Measurements from ENCODE around the gene MYO6.

DNA sequence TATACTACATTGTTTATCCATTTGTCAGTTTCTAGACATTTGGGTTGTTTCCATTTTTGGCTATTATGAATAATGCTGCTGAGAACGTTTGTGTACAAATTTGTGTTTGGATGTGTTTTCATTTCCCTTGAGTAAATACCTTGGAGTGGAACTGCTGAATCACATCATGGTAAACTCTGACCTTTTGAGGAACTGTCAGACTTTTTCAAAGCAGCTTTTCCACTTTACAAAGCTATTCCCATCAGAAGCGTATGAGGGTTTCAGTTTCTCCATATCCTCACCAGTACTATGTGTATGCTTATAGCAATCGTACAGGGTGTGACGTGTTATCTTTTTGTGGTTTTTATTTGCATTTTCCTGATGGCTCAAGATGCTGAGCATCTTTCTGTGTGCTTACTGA, 103.7 kb downstream of the MYO6 start:
- no peak for TF ChIP-seq ZNF274 (IDR thresholded peaks at IDR 0.05; ENCODE audit: low read depth, low read length)
- no peak for TF ChIP-seq YY1 (IDR thresholded peaks at IDR 0.05; ENCODE audit: insufficient read depth, insufficient read length)
